ENCODE measurements around the gene NMNAT3.

- TF ChIP-seq CTCF (IDR thresholded peaks at IDR 0.05) (no peak), POLR2AphosphoS5 (IDR thresholded peaks at IDR 0.05) (no peak)
Observed at GRCh38 chr3:139578783-139579182, 99.0 kb downstream of the NMNAT3 start.
